Esophagus muscularis mucosa (tissue), 4 donors: Measurements from ENCODE around the gene STRADB. TPM values are rescaled to one million over a fixed set of nuclear protein-coding genes. Genes with fewer than 3 reads are reported as not detected.

Source experiments
- DNase-seq: peaks from one replicate; pipeline ENCODE4 v3.0.0-alpha.2; 2017; ENCODE audit errors: extremely low spot score
- H3K27ac ChIP-seq, 4 donors: fragments of 200-600 bp; sonication (generic); replicated peaks in 1 of 4; 1 replicate in 3 of 4; 2 replicates in 1 of 4; pipeline ENCODE4 v1.5.1; 2016 to 2019; ENCODE audit warnings: mild to moderate bottlenecking in 1 of 4
- H3K27me3 ChIP-seq, 4 donors: fragments of 200-600 bp; sonication (generic); one replicate each; pipeline versions ENCODE4 v1.5.1 to v1.6.0; 2016 to 2019
- H3K36me3 ChIP-seq, 4 donors: fragments of 200-600 bp; sonication (generic); one replicate each; pipeline ENCODE4 v1.5.1; 2016 to 2019
- H3K4me1 ChIP-seq, 4 donors: fragments of 200-600 bp; sonication (generic); one replicate each; pipeline ENCODE4 v1.5.1; 2016 to 2019
- H3K4me3 ChIP-seq, 4 donors: fragments of 200-600 bp; sonication (generic); 1 replicate in 2 of 4; 2 replicates in 2 of 4; pipeline ENCODE4 v1.5.1; 2016 to 2019; ENCODE audit warnings: mild to moderate bottlenecking in 4 of 4, moderate library complexity in 1 of 4
- H3K9me3 ChIP-seq, 4 donors: fragments of 200-600 bp; sonication (generic); 1 replicate in 3 of 4; 2 replicates in 1 of 4; pipeline ENCODE4 v1.5.1; 2016 to 2019
- CTCF ChIP-seq, 3 experiments: fragments of 200-600 bp in 2 of 3; fragments of 450-650 bp in 1 of 3; sonication (generic) in 2 of 3; IDR thresholded peaks; one replicate each; pipeline ENCODE4 v1.5.1; 2017 to 2019; ENCODE audit warnings: antibody characterized with exemption in 3 of 3, mild to moderate bottlenecking in 2 of 3, moderate library complexity in 1 of 3
- EP300 ChIP-seq: sonication (generic); formaldehyde crosslinking; IDR thresholded peaks from one replicate; pipeline ENCODE4 v1.6.1; 2017; ENCODE audit warnings: antibody characterized with exemption
- POLR2A ChIP-seq: fragments of 450-650 bp; IDR thresholded peaks from one replicate; pipeline ENCODE4 v1.6.1; 2017; ENCODE audit warnings: antibody characterized with exemption, moderate library complexity, mild to moderate bottlenecking, low read depth
- POLR2AphosphoS5 ChIP-seq, 2 donors: sonication (generic); formaldehyde crosslinking; IDR thresholded peaks; one replicate each; pipeline ENCODE4 v1.6.1; 2017; ENCODE audit warnings: antibody characterized with exemption in 2 of 2
- WGBS: methylation state at CpG from one replicate; pipeline ENCODE4 v1.1.5; 2018; 5-methylcytosine and 5-hydroxymethylcytosine counted together
- intact Hi-C: fragments of 100-400 bp; cut with DNase I; formaldehyde crosslinking; loops from one replicate; pipeline ENCODE4 v1.15.1; 2023
- total RNA-seq, 4 donors: library from RNA; depleted of rRNA; stranded (reverse); fragments of >200 nt; gene quantifications; one replicate each; pipeline versions ENCODE4 v1.1.0 to v1.2.1, GENCODE V29; 2016

STRADB gene
- total RNA-seq, 4 donors from 2014 or later, result 13.6 to 15.6 (median 14.1) TPM

- Histone ChIP-seq H3K27ac (peak overlapping the region; percentile 37 to 52 (median 43)), H3K9me3 (no peaks in the 10 kb centered on the region), H3K4me3 (no peak overlapping the region), H3K4me1 (peaks cover 0 to 27% (median 23%) of the 10 kb centered on the region in 4 donors), H3K36me3 (peaks cover 11 to 81% (median 51%) of the 10 kb centered on the region in 4 donors), H3K27me3 (no peaks in the 10 kb centered on the region)
- TF ChIP-seq CTCF (IDR thresholded peaks at IDR 0.05), result no peak
- no peak for TF ChIP-seq EP300
- no peak for TF ChIP-seq POLR2AphosphoS5 (IDR thresholded peaks at IDR 0.05)
- no peak for DNase-seq
- 88% methylated on average over 2 of the region's 2 CpGs for WGBS
- intact Hi-C loops, result no loop called here
Measured at GRCh38 chr2:201465524-201465971, 14.0 kb downstream of the STRADB start.

GRCh38 chr2:201466050-201466675, 14.6 kb downstream of the STRADB start:
- TF ChIP-seq CTCF (IDR thresholded peaks at IDR 0.05) (no peak), POLR2A (no peak), EP300 (no peak), POLR2AphosphoS5 (IDR thresholded peaks at IDR 0.05) (no peak)
- intact Hi-C loops, result no loop called here
- WGBS, result 55% methylated on average over 3 of the region's 3 CpGs
- H3K27me3 ChIP-seq, result no peaks in the 10 kb centered on the region
- H3K4me3 ChIP-seq, result no peak overlapping the region
- peaks cover 13 to 81% (median 51%) of the 10 kb centered on the region in 4 donors for H3K36me3 ChIP-seq
- H3K27ac ChIP-seq, result peak overlapping the region; percentile 37 to 52 (median 43)
- peaks cover 0 to 27% (median 23%) of the 10 kb centered on the region in 4 donors for H3K4me1 ChIP-seq
- H3K9me3 ChIP-seq, result no peaks in the 10 kb centered on the region
- DNase-seq, result no peak

GRCh38 chr2:201467666-201468065, 16.1 kb downstream of the STRADB start:
- H3K27me3 ChIP-seq, result no peaks in the 10 kb centered on the region
- intact Hi-C loops, result no loop called here

GRCh38 chr2:201470821-201471731, 19.5 kb downstream of the STRADB start:
- WGBS, result 87% methylated on average over 9 of the region's 9 CpGs
- H3K27ac ChIP-seq, result no peak overlapping the region
- H3K4me1 ChIP-seq, result peaks cover 0 to 9% (median 8%) of the 10 kb centered on the region in 4 donors
- intact Hi-C loops, result no loop called here
- H3K27me3 ChIP-seq, result no peaks in the 10 kb centered on the region
- no peak for DNase-seq
- no peaks in the 10 kb centered on the region for H3K9me3 ChIP-seq
- TF ChIP-seq CTCF (IDR thresholded peaks at IDR 0.05) (no peak), POLR2AphosphoS5 (IDR thresholded peaks at IDR 0.05) (no peak), EP300 (no peak), POLR2A (no peak)
- H3K36me3 ChIP-seq, result peaks cover 28 to 83% (median 62%) of the 10 kb centered on the region in 4 donors
- no peak overlapping the region for H3K4me3 ChIP-seq

More at GRCh38 chr2:201467666-201468065, 16.1 kb downstream of the STRADB start:
- peaks cover 14 to 81% (median 57%) of the 10 kb centered on the region in 4 donors for H3K36me3 ChIP-seq
- no peaks in the 10 kb centered on the region for H3K9me3 ChIP-seq
- no peak overlapping the region for H3K4me3 ChIP-seq
- peak overlapping the region in 1 of 4 donors; percentile 23 for H3K27ac ChIP-seq
- TF ChIP-seq CTCF (IDR thresholded peaks at IDR 0.05) (no peak), POLR2AphosphoS5 (IDR thresholded peaks at IDR 0.05) (no peak), EP300 (no peak), POLR2A (no peak)
- peaks cover 0 to 27% (median 23%) of the 10 kb centered on the region in 4 donors for H3K4me1 ChIP-seq
- no peak for DNase-seq
